NOMO-1 treated with DMSO at 0.1 percent for 48 hours (cell line): ENCODE measurements around the gene PLEKHG7.
"Not testable (repeated sequence)": the region's sequence is repeated elsewhere in the genome, so short reads cannot be mapped to it uniquely, and the experiment has no call there.

Experiments used
- DNase-seq: peaks from one replicate; lab custom pipeline; 2025; ENCODE audit not compliant: unreplicated experiment; lab: John Stamatoyannopoulos, UW

The PLEKHG7 gene

GRCh38 chr12:92794356-92794755, 91.6 kb downstream of the PLEKHG7 start:
- not testable (repeated sequence) for DNase-seq

- no peak for DNase-seq
Measured at GRCh38 chr12:92794814-92795213, 92.0 kb downstream of the PLEKHG7 start.

GRCh38 chr12:92796650-92797049, 93.9 kb downstream of the PLEKHG7 start:
- no peak for DNase-seq

GRCh38 chr12:92802906-92803305, 100.1 kb downstream of the PLEKHG7 start:
- no peak for DNase-seq

- DNase-seq: no peak
Measured at GRCh38 chr12:92803903-92804302, 101.1 kb downstream of the PLEKHG7 start.

- no peak for DNase-seq
Measured at GRCh38 chr12:92810370-92810769, 107.6 kb downstream of the PLEKHG7 start.

GRCh38 chr12:92814584-92814983, 111.8 kb downstream of the PLEKHG7 start:
- no peak for DNase-seq

- no peak for DNase-seq
Measured at GRCh38 chr12:92821142-92821541, 118.4 kb downstream of the PLEKHG7 start.
